GM19239 (cell line): ENCODE measurements around the gene TUBA4B.

Source experiments
- DNase-seq: peaks from one replicate; pipeline ENCODE4 v3.0.0; 2011; ENCODE audit warnings: low spot score; ENCODE audit not compliant: insufficient read length
- FAIRE-seq: peaks from 2 replicates; lab custom pipeline; 2011; peaks lifted over from hg19 to GRCh38; lab: Jason Lieb, UNC

TUBA4B gene

DNA sequence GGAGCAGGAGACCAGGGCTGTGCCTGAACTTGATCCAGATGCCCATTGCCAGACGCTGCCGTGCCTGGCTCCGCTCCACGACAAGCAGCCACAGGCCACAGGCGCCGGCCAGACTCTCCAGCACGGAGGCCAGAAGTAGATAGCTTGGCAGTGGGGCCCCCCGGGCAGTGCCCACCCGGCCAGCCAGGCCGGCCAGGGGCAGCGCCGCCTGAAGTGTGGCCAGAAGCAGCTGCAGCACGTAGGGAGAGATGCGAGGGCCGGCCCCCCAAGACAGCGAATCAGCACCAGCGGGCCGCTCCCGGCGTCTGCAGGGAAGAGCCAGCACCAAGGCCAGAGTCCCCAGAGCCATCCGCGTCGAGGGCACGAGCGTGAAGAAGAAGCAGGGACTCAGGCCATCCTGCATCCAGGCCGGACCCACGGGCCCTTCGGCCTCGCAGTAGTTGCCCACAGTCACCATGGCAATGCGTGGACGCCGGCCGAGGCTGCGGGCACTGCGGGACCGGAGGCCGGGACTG, 34.8 kb upstream of the TUBA4B start:
- DNase-seq = no peak

DNA sequence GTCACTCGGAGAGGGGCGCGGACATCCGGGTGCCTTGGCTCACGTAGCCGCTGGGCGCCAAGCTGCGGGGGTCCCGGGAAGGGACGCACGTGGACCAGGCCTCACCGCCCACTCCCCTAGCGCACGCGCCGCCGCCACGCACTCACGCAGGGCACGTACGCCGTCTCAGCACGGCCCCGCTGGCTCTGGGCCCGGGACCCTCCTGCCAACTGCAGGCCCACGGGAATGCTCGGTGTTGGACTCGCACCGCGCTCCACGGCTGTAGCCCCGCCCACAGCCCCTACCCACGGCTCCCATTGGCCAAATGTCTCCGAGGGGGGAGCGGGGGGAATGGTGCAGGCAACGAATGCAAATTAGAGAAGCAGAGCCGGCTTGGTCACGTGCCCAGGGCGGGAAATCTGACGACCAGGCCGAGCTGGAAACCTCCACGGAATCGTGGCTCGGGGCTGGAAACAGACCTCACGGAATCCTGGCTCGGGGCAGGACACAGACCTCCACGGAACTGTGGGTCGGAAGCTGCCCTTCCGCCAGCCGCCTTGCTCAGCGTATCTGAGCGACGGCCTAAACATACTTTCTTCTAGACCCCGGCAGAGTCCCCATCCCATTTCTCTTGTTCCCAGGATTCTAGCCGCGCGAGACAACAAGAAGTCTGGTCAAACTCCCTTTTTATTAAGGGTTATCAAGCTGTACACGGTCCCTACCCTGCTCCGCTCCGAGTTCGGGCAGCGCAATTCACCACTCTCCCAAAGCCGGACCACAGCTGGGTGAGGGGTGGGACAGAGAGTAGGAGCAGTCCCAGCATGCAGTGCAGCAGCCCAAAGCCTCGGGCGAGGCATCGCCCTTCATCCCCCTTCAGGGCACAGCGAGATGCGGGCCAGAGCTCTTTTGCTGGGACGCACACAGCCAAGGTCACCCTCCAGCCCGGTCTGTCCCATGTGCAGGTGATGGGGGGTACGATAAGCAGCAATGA, 34.0 kb upstream of the TUBA4B start, which contains the start of gene ABCB6:
Gene ABCB6, minus strand, starts transcription at position 227 of the 970 bp plus-strand sequence. CDS start 285 bp downstream, outside the sequence.
- peak; percentile 95 for FAIRE-seq
- DNase-seq = peak; percentile 95

More for the DNA sequence above, 34.8 kb upstream of the TUBA4B start:
- no peak for FAIRE-seq

DNA sequence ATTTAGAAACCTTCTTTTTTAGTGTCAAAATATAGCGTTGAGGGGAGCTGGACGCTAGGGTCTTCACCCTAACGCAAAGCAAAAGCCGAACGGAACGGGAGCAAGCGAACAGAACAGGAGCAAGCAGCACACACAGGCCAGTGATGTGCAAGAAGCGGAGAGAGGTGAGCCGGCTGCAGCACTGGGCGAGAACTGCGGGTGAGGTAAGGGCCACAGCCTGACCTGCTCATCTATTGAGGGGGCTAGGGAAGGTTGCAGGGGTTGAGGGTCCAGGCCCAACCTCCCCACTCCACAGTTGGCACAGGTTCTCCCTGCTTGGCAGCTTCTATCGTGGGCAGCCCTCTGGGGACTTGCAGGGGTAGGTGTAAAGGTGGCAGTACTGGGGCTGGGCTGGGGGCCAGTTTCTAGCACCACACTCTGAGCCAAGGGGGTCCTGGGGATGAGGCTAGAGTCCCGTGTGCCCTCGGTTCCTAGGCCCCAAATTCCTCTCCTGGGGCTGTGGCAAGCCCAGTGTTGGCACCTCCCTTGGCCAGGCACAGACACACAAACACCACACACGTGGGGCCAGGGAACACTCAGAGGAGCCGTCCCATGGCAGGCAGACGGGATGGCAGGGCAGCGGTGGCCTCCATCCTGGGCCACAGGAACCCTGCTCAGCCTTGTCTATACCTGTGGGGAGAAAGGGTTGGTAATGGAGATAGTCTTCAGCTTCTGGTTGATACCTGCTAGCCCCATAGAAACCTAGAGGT, 33.1 kb upstream of the TUBA4B start:
- no peak for FAIRE-seq
- no peak for DNase-seq

DNA sequence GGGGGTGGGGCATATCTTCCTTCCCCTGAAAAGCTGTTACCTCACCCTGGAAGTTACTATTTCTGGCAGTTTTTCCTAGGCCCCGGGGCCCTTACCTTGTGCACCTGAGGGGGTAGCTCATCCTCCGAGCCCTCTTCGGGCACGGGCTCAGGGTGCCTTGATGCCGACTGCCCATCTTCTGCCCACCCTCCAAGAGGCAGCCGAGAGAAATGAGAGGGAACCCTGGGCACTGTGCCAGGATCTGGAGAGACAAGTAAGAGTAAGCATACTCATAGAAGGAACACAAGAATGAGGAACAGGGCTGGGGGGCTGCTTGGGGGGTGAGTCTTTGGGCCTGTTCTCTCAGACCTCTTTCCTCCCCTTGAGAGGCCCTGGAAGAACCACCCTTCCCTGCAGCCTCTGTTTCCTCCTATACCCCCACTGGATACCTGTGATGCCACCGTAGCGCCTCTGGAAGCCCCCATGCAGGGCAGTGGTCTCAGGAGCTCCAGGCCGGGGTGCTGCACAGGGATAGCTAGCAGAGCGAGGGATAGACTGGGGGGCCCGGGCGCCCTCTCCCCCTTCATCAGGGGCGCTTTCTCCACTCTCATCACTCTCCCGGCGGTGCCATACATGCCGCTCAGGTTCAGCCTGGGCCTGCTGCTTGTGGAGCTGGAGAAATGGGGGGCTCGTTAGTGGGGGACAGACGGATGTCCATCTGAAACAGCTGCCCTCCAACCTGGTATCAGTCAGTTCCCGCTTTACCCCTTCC, 32.2 kb upstream of the TUBA4B start:
- FAIRE-seq (no peak), DNase-seq (no peak)

DNA sequence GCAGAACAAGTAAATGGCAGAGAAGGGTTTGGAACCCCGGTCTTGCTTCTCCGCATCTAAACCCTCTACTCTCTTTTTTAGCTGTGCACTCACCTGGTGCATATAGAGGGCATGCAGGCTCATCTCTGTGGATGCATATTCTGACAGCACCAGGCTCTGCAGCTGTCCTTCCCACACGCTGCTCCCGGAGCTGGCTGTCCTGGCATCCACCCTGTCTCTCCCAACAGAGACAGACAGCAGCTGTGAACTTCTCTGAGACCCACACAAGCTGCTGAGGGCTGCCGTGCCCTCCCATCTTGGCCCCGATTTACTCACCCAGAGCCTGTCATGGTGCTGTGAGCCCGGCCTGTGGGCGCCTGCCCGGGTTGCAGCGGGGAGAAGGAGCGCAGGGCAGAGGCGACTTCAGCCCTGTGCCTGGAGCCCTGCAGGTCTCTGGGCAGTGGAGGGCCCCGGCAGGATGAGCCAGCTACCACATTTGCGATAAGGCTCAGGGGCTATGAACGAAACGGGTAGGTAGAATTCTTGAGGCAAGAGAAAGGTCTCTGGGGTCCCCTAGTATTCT, 31.0 kb upstream of the TUBA4B start:
- FAIRE-seq (no peak), DNase-seq (no peak)

DNA sequence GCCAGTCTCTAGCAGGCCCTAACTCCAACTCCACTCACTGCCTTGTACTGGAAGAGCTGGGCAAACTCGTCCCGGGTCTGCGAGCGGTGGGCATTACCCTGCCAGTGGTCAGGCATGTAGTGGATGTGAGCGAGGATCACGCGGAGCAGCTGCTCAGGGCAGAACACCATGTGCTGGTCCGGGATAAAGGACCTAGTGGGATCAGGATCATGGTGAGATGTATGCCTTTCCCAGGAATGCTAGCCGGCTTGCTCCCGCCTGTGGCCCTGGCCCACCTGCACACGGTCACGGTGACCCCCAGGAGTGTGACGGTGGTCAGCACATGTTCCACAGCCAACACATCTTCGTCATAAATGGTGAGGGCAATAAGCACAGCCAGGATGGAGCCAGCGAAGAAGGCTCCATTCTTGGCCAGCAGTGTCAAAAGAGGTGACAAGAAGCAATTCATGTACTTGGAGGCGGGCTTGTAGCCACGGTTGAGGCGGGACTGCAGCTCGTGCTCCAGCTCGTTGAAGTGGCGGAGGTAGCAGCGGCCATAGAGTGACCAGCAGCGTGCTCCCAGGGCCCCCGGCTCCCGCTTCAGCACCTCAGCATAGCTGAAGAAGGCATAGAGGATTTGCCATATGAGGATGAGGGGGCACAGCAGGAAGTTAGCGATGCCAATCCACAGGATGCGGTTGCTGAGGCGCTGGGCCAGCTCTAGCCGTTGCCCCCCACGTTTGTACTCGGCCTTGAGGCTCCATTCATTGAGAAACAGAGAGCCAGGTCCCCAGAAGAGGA, 29.0 kb upstream of the TUBA4B start:
- DNase-seq = no peak
- no peak for FAIRE-seq

DNA sequence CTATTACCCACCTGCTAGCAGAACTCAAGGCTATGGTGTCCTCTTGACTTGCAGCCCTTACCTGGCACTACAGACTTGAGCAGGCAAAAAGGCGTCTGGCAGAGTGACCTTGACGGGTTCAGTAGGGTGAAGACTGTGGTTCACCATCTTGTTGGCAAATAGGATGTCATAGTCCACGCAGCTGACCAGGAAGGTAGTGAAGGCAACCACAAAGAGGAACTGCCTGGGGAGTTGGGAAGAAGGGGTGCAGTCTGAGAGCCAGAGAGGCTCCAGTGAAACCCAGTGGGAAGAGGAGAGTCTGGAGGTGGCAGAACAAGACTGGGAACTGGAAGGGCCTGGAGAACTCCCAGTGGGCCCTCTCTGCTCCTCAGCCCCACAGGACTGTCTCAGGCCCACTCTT, 27.7 kb upstream of the TUBA4B start:
- DNase-seq (no peak), FAIRE-seq (no peak)

DNA sequence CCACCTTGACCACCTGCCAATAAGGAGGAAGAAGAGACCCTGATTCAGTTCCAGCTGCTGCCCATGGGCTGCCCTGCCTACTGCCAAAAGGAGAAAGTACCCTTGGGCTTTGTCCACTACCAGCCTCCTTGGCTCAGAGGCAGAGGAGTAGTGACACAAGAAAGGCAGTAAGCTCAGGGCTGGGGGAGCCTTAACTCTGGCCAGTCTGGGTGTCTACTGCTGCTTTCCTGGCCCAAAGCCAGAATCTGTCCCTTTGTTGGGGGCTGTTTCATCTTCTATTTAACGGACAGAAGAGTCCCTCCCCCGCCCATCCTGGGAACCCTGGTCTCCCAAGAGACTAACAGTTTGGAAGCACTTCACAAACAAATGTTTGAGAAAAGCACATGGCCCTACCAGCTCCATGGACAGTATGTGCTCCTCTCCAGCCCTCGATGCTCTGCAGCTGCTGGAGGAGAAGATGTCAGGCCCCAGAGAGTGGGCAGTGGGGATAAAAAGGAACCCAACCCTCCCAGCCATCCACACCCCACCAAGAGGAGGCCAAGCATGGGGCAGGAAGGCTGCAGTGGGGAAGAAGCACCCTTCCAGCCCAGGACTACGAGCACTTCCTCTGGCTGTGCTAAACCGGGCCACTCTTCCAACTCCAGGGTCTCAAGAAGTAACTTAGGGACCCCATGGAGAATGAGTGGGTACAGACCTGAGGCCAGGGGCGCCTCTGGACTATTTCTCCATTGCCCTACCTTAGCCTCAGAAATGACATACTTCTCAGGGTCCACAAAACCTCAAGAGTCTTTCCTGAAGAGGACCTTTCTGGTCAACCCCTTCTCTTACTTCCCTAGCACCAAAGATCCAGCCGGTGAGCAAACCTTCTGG, 24.8 kb upstream of the TUBA4B start:
- no peak for FAIRE-seq
- DNase-seq = no peak

DNA sequence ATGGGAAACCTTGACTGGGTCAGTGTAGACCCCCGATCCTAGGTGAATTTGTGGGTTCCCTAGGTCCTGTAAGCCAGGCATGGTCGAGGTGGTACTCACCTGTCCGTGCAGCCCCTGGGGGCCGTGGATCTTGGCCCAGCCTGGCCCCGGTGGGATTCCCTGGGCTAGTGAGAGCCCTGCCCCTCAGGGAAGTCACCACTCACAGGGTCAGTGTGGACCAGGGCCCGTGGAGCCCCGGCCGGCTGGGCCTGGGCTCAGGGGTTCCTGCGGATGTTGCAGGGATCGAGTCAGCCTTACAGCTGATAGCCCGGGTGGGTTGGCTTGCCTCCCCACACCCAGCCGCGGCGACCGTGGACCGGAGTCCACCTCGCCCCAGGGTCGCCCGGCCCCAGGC, 24.1 kb upstream of the TUBA4B start:
- DNase-seq (no peak), FAIRE-seq (no peak)

DNA sequence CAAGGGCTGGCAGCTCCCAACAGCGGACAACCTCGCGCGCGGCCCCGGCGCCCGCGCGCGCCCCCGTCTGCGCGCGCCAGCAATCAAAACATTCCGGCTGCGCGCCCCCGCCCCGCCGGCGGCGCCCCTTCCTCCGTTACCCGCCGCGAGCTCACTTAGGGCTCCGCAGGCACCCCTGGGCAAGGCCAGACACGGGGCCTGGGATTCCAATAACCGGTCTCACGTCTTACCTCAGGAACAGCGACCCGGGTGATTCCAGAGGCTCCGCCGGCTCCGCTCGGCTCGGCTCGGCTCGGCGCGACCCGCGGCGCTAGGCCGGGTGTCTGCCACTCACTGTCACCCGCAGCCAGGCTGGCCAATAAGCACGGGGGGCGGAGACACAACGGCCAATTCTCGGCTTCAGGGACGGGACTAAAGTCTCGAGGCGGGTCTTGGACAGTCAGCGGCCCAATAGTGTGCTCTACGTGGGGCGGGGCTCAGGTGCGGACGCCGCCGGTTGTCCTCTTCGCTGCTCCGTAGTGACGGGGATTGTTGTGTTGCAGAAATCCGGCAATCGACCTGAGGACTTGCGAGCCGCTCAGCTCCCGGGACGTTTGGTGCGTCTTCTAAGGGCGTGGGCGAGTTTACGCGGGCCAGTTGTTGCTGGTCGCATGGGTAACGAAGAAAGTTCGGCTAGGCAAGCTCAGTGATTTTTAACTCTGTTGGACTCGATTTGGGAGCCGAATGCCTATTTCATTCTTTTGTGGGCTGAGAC, 23.6 kb upstream of the TUBA4B start, which contains the start of the genes ANKZF1 and ATG9A:
Gene ANKZF1, plus strand, starts transcription at position 502 of the 754 bp plus-strand sequence. CDS start 452 bp downstream, outside the sequence.
Gene ATG9A, minus strand, starts transcription at position 332 of the 754 bp plus-strand sequence. CDS start 1,612 bp downstream, outside the sequence.
- peak; percentile 99 for DNase-seq
- peak; percentile 99 for FAIRE-seq

DNA sequence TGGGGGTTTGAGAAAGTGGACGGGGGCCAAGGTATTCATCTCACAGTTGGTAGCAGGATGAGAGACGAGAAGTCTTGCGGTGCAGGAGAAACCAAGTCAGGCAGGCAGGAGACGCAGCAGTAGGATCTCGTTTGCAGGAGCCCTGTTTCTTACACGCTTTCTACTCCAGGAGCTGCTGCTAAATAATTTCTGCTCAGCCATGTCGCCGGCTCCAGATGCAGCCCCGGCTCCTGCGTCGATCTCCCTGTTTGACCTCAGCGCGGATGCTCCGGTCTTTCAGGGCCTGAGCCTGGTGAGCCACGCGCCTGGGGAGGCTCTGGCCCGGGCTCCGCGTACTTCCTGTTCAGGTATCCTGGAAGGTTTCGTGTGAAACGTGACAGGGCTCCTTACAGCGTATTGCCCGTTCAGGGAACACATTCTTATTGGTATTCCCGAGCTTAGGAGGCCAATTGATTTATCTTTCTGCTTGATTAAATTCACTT, 22.9 kb upstream of the TUBA4B start:
- no peak for DNase-seq
- FAIRE-seq = peak; percentile 74

DNA sequence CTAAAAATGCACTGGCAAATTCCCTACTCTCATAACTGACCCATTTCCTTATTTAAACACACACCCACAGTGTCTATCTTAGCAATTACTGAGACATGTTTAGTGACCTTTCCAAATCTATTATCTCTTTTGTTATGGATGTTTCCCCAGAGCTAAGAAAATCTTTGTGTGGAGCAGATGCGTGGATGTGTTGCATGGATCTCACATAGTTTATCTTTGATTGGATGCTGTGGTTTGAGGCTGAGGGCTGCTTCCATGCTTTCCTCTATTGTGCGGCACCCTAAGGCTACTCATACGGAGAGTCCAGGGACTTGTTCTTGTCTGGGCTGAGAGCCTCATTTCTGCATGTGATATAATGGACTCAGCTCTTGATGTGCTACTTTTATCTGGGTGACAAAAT, 18.7 kb upstream of the TUBA4B start:
- DNase-seq (no peak), FAIRE-seq (no peak)

DNA sequence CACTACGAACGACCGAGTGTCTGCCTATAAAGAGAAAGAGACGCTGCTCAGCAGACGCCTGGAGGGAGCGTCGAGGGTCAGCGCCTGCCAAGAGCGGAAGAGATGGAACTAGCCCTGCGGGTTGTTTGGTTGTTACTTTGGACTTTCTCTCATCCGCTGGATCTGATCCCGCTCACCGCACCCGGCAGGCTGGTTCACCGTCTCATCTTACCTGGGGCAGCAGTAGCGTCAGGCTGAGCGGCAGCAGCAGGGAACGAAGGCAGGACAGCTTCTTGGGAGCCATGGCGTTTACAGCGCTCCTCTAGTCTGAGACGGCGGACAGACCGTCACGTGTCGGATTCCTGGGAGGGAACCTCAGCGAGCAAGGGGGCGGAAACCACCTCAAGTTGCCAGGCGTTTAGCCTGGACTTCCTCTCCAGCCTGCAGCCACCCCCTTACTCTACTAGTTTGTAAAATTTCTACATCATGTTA, 9.7 kb upstream of the TUBA4B start:
- FAIRE-seq (no peak), DNase-seq (no peak)

DNA sequence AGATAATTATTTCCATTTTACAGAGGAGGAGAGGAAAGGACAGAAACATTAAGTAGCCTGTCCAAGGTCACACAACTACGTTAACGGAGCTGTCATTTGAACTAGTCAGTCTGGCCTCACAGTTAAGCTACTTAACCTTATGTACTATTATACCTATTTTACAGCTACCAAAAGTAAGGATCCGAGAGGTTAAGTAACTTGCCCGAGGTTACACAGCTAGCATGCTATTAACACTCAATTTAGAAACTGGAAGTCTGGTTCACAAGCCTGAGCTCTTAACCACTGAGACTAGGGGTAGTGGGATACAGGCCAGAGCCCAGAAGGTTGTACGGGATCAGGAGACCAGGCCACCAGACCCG, 8.3 kb upstream of the TUBA4B start:
- peak; percentile 71 for FAIRE-seq

DNA sequence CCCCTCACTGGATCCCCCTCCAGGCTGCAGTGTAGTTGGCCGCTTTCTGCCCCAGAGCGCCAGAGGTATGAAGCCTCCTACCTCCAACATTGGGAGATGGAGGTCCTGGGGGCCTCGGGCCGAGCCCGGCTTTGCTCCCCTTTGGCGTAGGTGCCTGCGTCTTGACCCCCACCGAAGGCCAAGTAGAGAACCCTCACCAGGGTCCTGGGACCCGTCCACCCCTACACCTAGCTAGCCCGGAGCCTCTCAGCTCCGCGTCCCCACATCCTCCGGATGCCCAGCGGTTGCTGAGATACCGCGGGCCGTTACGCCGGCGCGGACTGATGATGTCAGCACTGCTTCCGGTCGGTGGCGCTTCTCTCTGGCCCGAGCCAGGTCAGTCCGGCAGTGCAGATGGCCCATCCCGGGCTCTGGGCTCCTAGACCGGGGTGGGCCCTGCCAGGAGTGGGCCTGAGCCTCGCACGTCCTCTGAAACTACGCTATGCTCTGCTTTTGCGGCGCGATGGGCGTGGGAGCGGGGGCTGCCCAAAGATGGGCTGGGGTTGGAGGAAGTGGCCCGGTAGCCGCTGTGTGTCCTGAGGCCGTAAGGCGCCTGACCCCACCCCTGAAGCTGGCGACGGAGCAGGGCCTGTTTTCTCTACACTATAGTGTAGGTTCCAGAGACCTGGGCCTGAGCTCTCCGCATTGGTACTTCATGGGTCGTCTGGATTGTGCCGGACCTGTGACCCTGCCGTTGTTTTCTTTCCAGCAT, 7.7 kb upstream of the TUBA4B start, which contains the start of the genes GLB1L and STK16:
Gene GLB1L, minus strand, starts transcription at position 297 of the 751 bp plus-strand sequence. CDS start 1,871 bp downstream, outside the sequence.
Gene STK16, plus strand, starts transcription at position 332 of the 751 bp plus-strand sequence. CDS start 521 bp downstream, outside the sequence.
- peak; percentile 89 for FAIRE-seq

More for the DNA sequence above, 8.3 kb upstream of the TUBA4B start:
- DNase-seq = no peak

DNA sequence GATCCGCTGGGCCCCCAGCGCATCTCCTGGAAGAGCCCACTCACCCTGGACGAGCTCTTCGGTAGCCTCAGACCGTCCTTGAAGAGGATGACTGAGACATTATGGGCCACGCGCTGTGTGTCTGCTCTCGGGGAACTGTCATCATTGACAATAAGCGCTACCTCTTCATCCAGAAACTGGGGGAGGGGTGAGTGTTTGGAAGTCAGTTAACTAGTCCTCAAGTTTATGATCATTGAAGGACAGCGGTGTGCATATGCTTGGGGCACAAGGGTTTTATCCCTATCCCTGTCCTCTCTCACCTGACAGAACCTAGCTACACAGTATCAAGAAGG, 7.2 kb upstream of the TUBA4B start:
- DNase-seq (no peak), FAIRE-seq (peak; percentile 48)

More for the DNA sequence above, 7.7 kb upstream of the TUBA4B start, which contains the start of the genes GLB1L and STK16:
- peak; percentile 89 for DNase-seq
